ENCODE results near the gene RCAN3. TPM values are rescaled to one million over a fixed set of nuclear protein-coding genes. Genes with fewer than 3 reads are reported as not detected.
A peak's percentile ranks its signal among the peaks of the same experiment; 100 is the strongest.

The RCAN3 gene
- total and polyA plus RNA-seq, 2 of the 13 experiments (the other 11 are each of a cell fraction or from before 2014, with no cell fraction given) = 12.2 to 13.3 TPM

GRCh38 chr1:24503059-24503751, 569 bp downstream of the RCAN3 start:
- ChIA-PET POLR2A (interaction anchor here (1.0 to 1.9 kb wide), 6 partner anchors 13 to 317 kb away, joined by 3 to 11 read pairs (median 4); no protein-coding TSS in a partner anchor), CTCF (ENCODE audit: low intra/inter-chr PET ratio, low total read pairs) (no interaction called here)
- Histone ChIP-seq H3K36me3 (replicated peaks in 1 of 2; ENCODE audit: control insufficient read depth in 1 of 2, insufficient read depth in 2 of 2, low read length in 2 of 2) (no peaks in the 10 kb centered on the region), H2AFZ (ENCODE audit: low read length) (peak overlapping the region; percentile 35), H3K4me2 (ENCODE audit: low read depth, low read length) (peak overlapping the region; percentile 95), H3K4me1 (ENCODE audit: insufficient read depth, low read length) (peaks cover 51% of the 10 kb centered on the region), H3K27me3 (ENCODE audit: control insufficient read depth in 1 of 2, insufficient read depth in 2 of 2, low read length in 2 of 2) (no peaks in the 10 kb centered on the region; a peak in 1 of 5 replicates), H3K9ac (ENCODE audit: insufficient read depth, low read depth, low read length) (peak overlapping the region; percentile 81), H3K4me3 (replicated peaks in 1 of 3; ENCODE audit: insufficient read depth in 1 of 3, low read depth in 2 of 3, low read length in 3 of 3) (peak overlapping the region; percentile 71 to 84 (median 72)), H3K27ac (ENCODE audit: extremely low read length, insufficient read depth, low read length) (peak overlapping the region; percentile 30), H3K79me2 (ENCODE audit: insufficient read depth, low read length) (peaks cover 10% of the 10 kb centered on the region), H4K20me1 (ENCODE audit: insufficient read depth, low read length) (no peaks in the 10 kb centered on the region), H3K9me3 (ENCODE audit: low read length) (no peaks in the 10 kb centered on the region)
- intact Hi-C loops (cut with micrococcal nuclease; ENCODE audit: unreplicated experiment) (loop anchor here (5.0 to 10.0 kb wide), 2 partner anchors 54 to 88 kb away; partner anchors contain the start of genes NCMAP, NIPAL3 and STPG1), in situ Hi-C loops (cut with HindIII; ENCODE audit: extremely low pct_ligation_motif_present, low pct_unique_long_range_greater_than_20kb) (no loop called here)
- ATAC-seq (no peak), FAIRE-seq (no peak), DNase-seq (ENCODE audit: low spot score) (no peak)
- BruUV-seq (replicated peaks) = no TSS peak
- WGBS (ENCODE audit: low lambda C conversion rate) = under 1% methylated on average over 45 of the region's 53 CpGs
- TF ChIP-seq SIN3B (IDR thresholded peaks at IDR 0.05; ENCODE audit: low read length) (no peak), ZNF724P (CRISPR knock-in tag; IDR thresholded peaks at IDR 0.05; ENCODE audit: borderline replicate concordance) (no peak), POLR2A (IDR thresholded peaks at IDR 0.05; ENCODE audit: insufficient read depth in 1 of 2, low read depth in 2 of 2, low read length in 2 of 2) (no peak), PCBP1 (IDR thresholded peaks at IDR 0.05; ENCODE audit: borderline replicate concordance, low read depth, low read length) (no peak), SMARCE1 (IDR thresholded peaks at IDR 0.05; ENCODE audit: borderline replicate concordance) (no peak), ZEB1 (IDR thresholded peaks at IDR 0.05; ENCODE audit: insufficient replicate concordance, low read depth) (peak; percentile 17), SP4 (CRISPR knock-in tag; IDR thresholded peaks at IDR 0.05) (peak; percentile 7; the same call in 1 of the 2 replicates), ZFY (CRISPR knock-in tag; IDR thresholded peaks at IDR 0.05) (no peak), ZNF550 (CRISPR knock-in tag; IDR thresholded peaks at IDR 0.05; ENCODE audit: borderline replicate concordance) (no peak), DNMT3B (CRISPR knock-in tag; conservative IDR thresholded peaks at IDR 0.05) (no peak), ZNF589 (CRISPR knock-in tag; conservative IDR thresholded peaks at IDR 0.05) (no peak), ZNF30 (CRISPR knock-in tag; IDR thresholded peaks at IDR 0.05) (no peak), ZNF337 (CRISPR knock-in tag; IDR thresholded peaks at IDR 0.05; ENCODE audit: borderline replicate concordance, low read depth) (no peak), ZFP36 (IDR thresholded peaks at IDR 0.05; ENCODE audit: borderline replicate concordance, low read depth, low read length, partially characterized antibody) (no peak), LRRFIP1 (CRISPR knock-in tag; conservative IDR thresholded peaks at IDR 0.05) (no peak), HDAC1 (CRISPR knock-in tag; IDR thresholded peaks at IDR 0.05) (0 out of 2 replicates have a peak, but pooled peaks have one; percentile 21)
- TF ChIP-seq, protein P1, sequence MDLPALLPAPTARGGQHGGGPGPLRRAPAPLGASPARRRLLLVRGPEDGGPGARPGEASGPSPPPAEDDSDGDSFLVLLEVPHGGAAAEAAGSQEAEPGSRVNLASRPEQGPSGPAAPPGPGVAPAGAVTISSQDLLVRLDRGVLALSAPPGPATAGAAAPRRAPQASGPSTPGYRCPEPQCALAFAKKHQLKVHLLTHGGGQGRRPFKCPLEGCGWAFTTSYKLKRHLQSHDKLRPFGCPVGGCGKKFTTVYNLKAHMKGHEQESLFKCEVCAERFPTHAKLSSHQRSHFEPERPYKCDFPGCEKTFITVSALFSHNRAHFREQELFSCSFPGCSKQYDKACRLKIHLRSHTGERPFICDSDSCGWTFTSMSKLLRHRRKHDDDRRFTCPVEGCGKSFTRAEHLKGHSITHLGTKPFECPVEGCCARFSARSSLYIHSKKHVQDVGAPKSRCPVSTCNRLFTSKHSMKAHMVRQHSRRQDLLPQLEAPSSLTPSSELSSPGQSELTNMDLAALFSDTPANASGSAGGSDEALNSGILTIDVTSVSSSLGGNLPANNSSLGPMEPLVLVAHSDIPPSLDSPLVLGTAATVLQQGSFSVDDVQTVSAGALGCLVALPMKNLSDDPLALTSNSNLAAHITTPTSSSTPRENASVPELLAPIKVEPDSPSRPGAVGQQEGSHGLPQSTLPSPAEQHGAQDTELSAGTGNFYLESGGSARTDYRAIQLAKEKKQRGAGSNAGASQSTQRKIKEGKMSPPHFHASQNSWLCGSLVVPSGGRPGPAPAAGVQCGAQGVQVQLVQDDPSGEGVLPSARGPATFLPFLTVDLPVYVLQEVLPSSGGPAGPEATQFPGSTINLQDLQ (CRISPR knock-in tag; IDR thresholded peaks at IDR 0.05) = no peak
- TF ChIP-seq, protein P2, sequence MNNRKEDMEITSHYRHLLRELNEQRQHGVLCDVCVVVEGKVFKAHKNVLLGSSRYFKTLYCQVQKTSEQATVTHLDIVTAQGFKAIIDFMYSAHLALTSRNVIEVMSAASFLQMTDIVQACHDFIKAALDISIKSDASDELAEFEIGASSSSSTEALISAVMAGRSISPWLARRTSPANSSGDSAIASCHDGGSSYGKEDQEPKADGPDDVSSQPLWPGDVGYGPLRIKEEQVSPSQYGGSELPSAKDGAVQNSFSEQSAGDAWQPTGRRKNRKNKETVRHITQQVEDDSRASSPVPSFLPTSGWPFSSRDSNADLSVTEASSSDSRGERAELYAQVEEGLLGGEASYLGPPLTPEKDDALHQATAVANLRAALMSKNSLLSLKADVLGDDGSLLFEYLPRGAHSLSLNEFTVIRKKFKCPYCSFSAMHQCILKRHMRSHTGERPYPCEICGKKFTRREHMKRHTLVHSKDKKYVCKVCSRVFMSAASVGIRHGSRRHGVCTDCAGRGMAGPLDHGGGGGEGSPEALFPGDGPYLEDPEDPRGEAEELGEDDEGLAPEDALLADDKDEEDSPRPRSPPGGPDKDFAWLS (CRISPR knock-in tag; IDR thresholded peaks at IDR 0.05; ENCODE audit: borderline replicate concordance) = no peak

Data from HepG2 (cell line).